ENCODE data around the gene SAPCD2. TPM values are rescaled to one million over a fixed set of nuclear protein-coding genes. Genes with fewer than 3 reads are reported as not detected.

SAPCD2 gene
- total RNA-seq, 2 donors from 2014 or later = 20.8 to 24.9 TPM

GRCh38 chr9:137105814-137106661 lies 35.7 kb upstream of the SAPCD2 start:
- Mint-ChIP-seq H3K4me1 (no peaks in the 10 kb centered on the region), H3K27me3 (ENCODE audit: insufficient read depth) (no peaks in the 10 kb centered on the region), H3K27ac (no peak overlapping the region), H3K36me3 (ENCODE audit: low read depth) (peaks cover 11% of the 10 kb centered on the region), H3K4me3 (no peak overlapping the region), H3K9me3 (peaks cover 3% of the 10 kb centered on the region)
- no peak for TF ChIP-seq CTCF (conservative IDR thresholded peaks at IDR 0.05)
- no peak for DNase-seq
- Histone ChIP-seq H3K4me1 (ENCODE audit: control insufficient read depth, insufficient read depth, low read length) (no peaks in the 10 kb centered on the region), H3K4me3 (ENCODE audit: low read length) (no peak overlapping the region), H3K36me3 (ENCODE audit: control insufficient read depth, insufficient read depth, low read length) (peaks cover 31% of the 10 kb centered on the region), H3K9me3 (ENCODE audit: control insufficient read depth, low read length) (peaks cover 20% of the 10 kb centered on the region), H3K27me3 (ENCODE audit: control insufficient read depth, insufficient read depth, low read length, poor library complexity, severe bottlenecking) (no peaks in the 10 kb centered on the region), H3K9ac (ENCODE audit: extremely low read depth, low read length, poor library complexity, severe bottlenecking) (no peak overlapping the region), H3K27ac (ENCODE audit: low read depth, low read length) (no peak overlapping the region)
- 95 to 97% methylated on average over 12 to 31 of the region's 31 CpGs for WGBS, 2 experiments (ENCODE audit: insufficient coverage in 1 of 2, insufficient read length in 1 of 2)

GRCh38 chr9:137103206-137103999 lies 33.0 kb upstream of the SAPCD2 start:
- no peaks in the 10 kb centered on the region for H3K4me1 Mint-ChIP-seq
- WGBS, 2 experiments (ENCODE audit: insufficient coverage in 1 of 2, insufficient read length in 1 of 2) = 91 to 94% methylated on average over 35 to 37 of the region's 37 CpGs

More at GRCh38 chr9:137103206-137103999, 33.0 kb upstream of the SAPCD2 start:
- peaks cover 20% of the 10 kb centered on the region for H3K9me3 ChIP-seq (ENCODE audit: control insufficient read depth, low read length)
- Mint-ChIP-seq H3K9me3 (peaks cover 3% of the 10 kb centered on the region), H3K36me3 (ENCODE audit: low read depth) (peaks cover 13% of the 10 kb centered on the region), H3K27me3 (ENCODE audit: insufficient read depth) (no peaks in the 10 kb centered on the region), H3K4me3 (no peak overlapping the region), H3K27ac (no peak overlapping the region)
- no peaks in the 10 kb centered on the region for H3K4me1 ChIP-seq (ENCODE audit: control insufficient read depth, insufficient read depth, low read length)
- H3K9ac ChIP-seq (ENCODE audit: extremely low read depth, low read length, poor library complexity, severe bottlenecking) = no peak overlapping the region
- no peak for DNase-seq
- no peak overlapping the region for H3K27ac ChIP-seq (ENCODE audit: low read depth, low read length)
- no peak for TF ChIP-seq CTCF (conservative IDR thresholded peaks at IDR 0.05)
- H3K4me3 ChIP-seq (ENCODE audit: low read length) = no peak overlapping the region
- no peaks in the 10 kb centered on the region for H3K27me3 ChIP-seq (ENCODE audit: control insufficient read depth, insufficient read depth, low read length, poor library complexity, severe bottlenecking)
- peaks cover 48% of the 10 kb centered on the region for H3K36me3 ChIP-seq (ENCODE audit: control insufficient read depth, insufficient read depth, low read length)

Measured in endodermal cell (in vitro differentiated cells).